ENCODE results near the gene CFAP221.

CFAP221 gene

GRCh38 chr2:119647440-119648169 is 103.4 kb downstream of the CFAP221 start:
- CTCF ChIA-PET, result interaction anchor here (1.4 to 12.5 kb wide), 2 partner anchors 12 to 529 kb away, joined by 5 to 148 read pairs; no protein-coding TSS in a partner anchor
- Histone ChIP-seq H3K27me3 (replicated peaks in 2 of 5; ENCODE audit: control insufficient read depth in 4 of 5, insufficient read depth in 5 of 5, low read length in 4 of 5) (no peaks in the 10 kb centered on the region), H3K9me3 (ENCODE audit: control extremely low read depth in 1 of 5, control insufficient read depth in 4 of 5, insufficient read depth in 2 of 5, low read depth in 1 of 5, low read length in 4 of 5) (peaks cover 0 to 7% (median 6%) of the 10 kb centered on the region in 5 experiments), H3K4me1 (ENCODE audit: control extremely low read depth in 1 of 4, control insufficient read depth in 4 of 4, insufficient read depth in 4 of 4, low read length in 3 of 4) (peaks cover 0 to 8% (median 4%) of the 10 kb centered on the region in 4 experiments), H3K36me3 (ENCODE audit: control insufficient read depth in 4 of 4, insufficient read depth in 4 of 4, low read length in 3 of 4) (no peaks in the 10 kb centered on the region), H3K27ac (ENCODE audit: insufficient read depth in 1 of 2, low read depth in 1 of 2, low read length in 2 of 2, poor library complexity in 1 of 2, severe bottlenecking in 2 of 2) (no peak overlapping the region), H3K4me3 (ENCODE audit: control insufficient read depth in 1 of 7, extremely low read depth in 1 of 7, insufficient read depth in 4 of 7, low read depth in 2 of 7, low read length in 6 of 7) (no peak overlapping the region)
- 100% methylated on average over 1 of the region's 7 CpGs for WGBS (ENCODE audit: insufficient coverage)
- POLR2A ChIA-PET, result no interaction called here
- DNase-seq, result peak; percentile 23 to 79 (median 68)

- WGBS (ENCODE audit: insufficient coverage), result 100% methylated on average over 3 of the region's 5 CpGs
- peaks cover 0 to 8% (median 4%) of the 10 kb centered on the region in 4 experiments for H3K4me1 ChIP-seq (ENCODE audit: control extremely low read depth in 1 of 4, control insufficient read depth in 4 of 4, insufficient read depth in 4 of 4, low read length in 3 of 4)
- H3K4me3 ChIP-seq (ENCODE audit: control insufficient read depth in 1 of 7, extremely low read depth in 1 of 7, insufficient read depth in 4 of 7, low read depth in 2 of 7, low read length in 6 of 7), result no peak overlapping the region
- no peaks in the 10 kb centered on the region for H3K27me3 ChIP-seq (replicated peaks in 2 of 5; ENCODE audit: control insufficient read depth in 4 of 5, insufficient read depth in 5 of 5, low read length in 4 of 5)
- H3K36me3 ChIP-seq (ENCODE audit: control insufficient read depth in 4 of 4, insufficient read depth in 4 of 4, low read length in 3 of 4), result no peaks in the 10 kb centered on the region
- ChIA-PET POLR2A (interaction anchor here (0.6 kb wide), 1 partner anchor 135 kb away, joined by 3 read pairs; no protein-coding TSS in a partner anchor), CTCF (interaction anchor here (1.1 to 12.5 kb wide), 3 partner anchors 9 to 133 kb away, joined by 3 to 148 read pairs (median 7); no protein-coding TSS in a partner anchor)
- H3K9me3 ChIP-seq (ENCODE audit: control extremely low read depth in 1 of 5, control insufficient read depth in 4 of 5, insufficient read depth in 2 of 5, low read depth in 1 of 5, low read length in 4 of 5), result peaks cover 0 to 7% (median 6%) of the 10 kb centered on the region in 5 experiments
- H3K27ac ChIP-seq (ENCODE audit: insufficient read depth in 1 of 2, low read depth in 1 of 2, low read length in 2 of 2, poor library complexity in 1 of 2, severe bottlenecking in 2 of 2), result no peak overlapping the region
- no peak for DNase-seq
Measured at GRCh38 chr2:119649364-119649917, 105.2 kb downstream of the CFAP221 start.

- CTCF ChIA-PET, result interaction anchor here (1.1 to 12.5 kb wide), 3 partner anchors 9 to 134 kb away, joined by 3 to 148 read pairs (median 7); no protein-coding TSS in a partner anchor
- POLR2A ChIA-PET, result interaction anchor here (0.6 kb wide), 1 partner anchor 136 kb away, joined by 3 read pairs; no protein-coding TSS in a partner anchor
- peaks cover 0 to 8% (median 3%) of the 10 kb centered on the region in 4 experiments for H3K4me1 ChIP-seq (ENCODE audit: control extremely low read depth in 1 of 4, control insufficient read depth in 4 of 4, insufficient read depth in 4 of 4, low read length in 3 of 4)
Measured at GRCh38 chr2:119650206-119650605, 106.0 kb downstream of the CFAP221 start.

GRCh38 chr2:119650846-119651370 is 106.7 kb downstream of the CFAP221 start:
- peaks cover 0 to 7% (median 6%) of the 10 kb centered on the region in 5 experiments for H3K9me3 ChIP-seq (ENCODE audit: control extremely low read depth in 1 of 5, control insufficient read depth in 4 of 5, insufficient read depth in 2 of 5, low read depth in 1 of 5, low read length in 4 of 5)
- peaks cover 0 to 8% (median under 1%) of the 10 kb centered on the region in 4 experiments for H3K4me1 ChIP-seq (ENCODE audit: control extremely low read depth in 1 of 4, control insufficient read depth in 4 of 4, insufficient read depth in 4 of 4, low read length in 3 of 4)
- WGBS (ENCODE audit: insufficient coverage), result no CpG with 5 or more reads among the region's 2 CpGs
- POLR2A ChIA-PET, result no interaction called here
- no peak overlapping the region for H3K4me3 ChIP-seq (ENCODE audit: control insufficient read depth in 1 of 7, extremely low read depth in 1 of 7, insufficient read depth in 4 of 7, low read depth in 2 of 7, low read length in 6 of 7)
- no peak for DNase-seq
- CTCF ChIA-PET, result interaction anchor here (1.1 to 12.5 kb wide), 4 partner anchors 8 to 134 kb away, joined by 3 to 148 read pairs (median 6); no protein-coding TSS in a partner anchor
- no peaks in the 10 kb centered on the region for H3K36me3 ChIP-seq (ENCODE audit: control insufficient read depth in 4 of 4, insufficient read depth in 4 of 4, low read length in 3 of 4)
- no peaks in the 10 kb centered on the region for H3K27me3 ChIP-seq (replicated peaks in 2 of 5; ENCODE audit: control insufficient read depth in 4 of 5, insufficient read depth in 5 of 5, low read length in 4 of 5)
- H3K27ac ChIP-seq (ENCODE audit: insufficient read depth in 1 of 2, low read depth in 1 of 2, low read length in 2 of 2, poor library complexity in 1 of 2, severe bottlenecking in 2 of 2), result no peak overlapping the region

More at GRCh38 chr2:119650206-119650605, 106.0 kb downstream of the CFAP221 start:
- Histone ChIP-seq H3K36me3 (ENCODE audit: control insufficient read depth in 4 of 4, insufficient read depth in 4 of 4, low read length in 3 of 4) (no peaks in the 10 kb centered on the region), H3K27me3 (replicated peaks in 2 of 5; ENCODE audit: control insufficient read depth in 4 of 5, insufficient read depth in 5 of 5, low read length in 4 of 5) (no peaks in the 10 kb centered on the region), H3K9me3 (ENCODE audit: control extremely low read depth in 1 of 5, control insufficient read depth in 4 of 5, insufficient read depth in 2 of 5, low read depth in 1 of 5, low read length in 4 of 5) (peaks cover 0 to 7% (median 6%) of the 10 kb centered on the region in 5 experiments), H3K27ac (ENCODE audit: insufficient read depth in 1 of 2, low read depth in 1 of 2, low read length in 2 of 2, poor library complexity in 1 of 2, severe bottlenecking in 2 of 2) (no peak overlapping the region), H3K4me3 (ENCODE audit: control insufficient read depth in 1 of 7, extremely low read depth in 1 of 7, insufficient read depth in 4 of 7, low read depth in 2 of 7, low read length in 6 of 7) (no peak overlapping the region)
- DNase-seq, result no peak
- WGBS (ENCODE audit: insufficient coverage), result 100% methylated on average over 1 of the region's 3 CpGs

- POLR2A ChIA-PET, result no interaction called here
- H3K27me3 ChIP-seq (replicated peaks in 2 of 5; ENCODE audit: control insufficient read depth in 4 of 5, insufficient read depth in 5 of 5, low read length in 4 of 5), result no peaks in the 10 kb centered on the region
- no peaks in the 10 kb centered on the region for H3K9me3 ChIP-seq (ENCODE audit: control extremely low read depth in 1 of 5, control insufficient read depth in 4 of 5, insufficient read depth in 2 of 5, low read depth in 1 of 5, low read length in 4 of 5)
- H3K27ac ChIP-seq (ENCODE audit: insufficient read depth in 1 of 2, low read depth in 1 of 2, low read length in 2 of 2, poor library complexity in 1 of 2, severe bottlenecking in 2 of 2), result no peak overlapping the region
- H3K4me3 ChIP-seq (ENCODE audit: control insufficient read depth in 1 of 7, extremely low read depth in 1 of 7, insufficient read depth in 4 of 7, low read depth in 2 of 7, low read length in 6 of 7), result no peak overlapping the region
- CTCF ChIA-PET, result interaction anchor here (0.7 to 13.5 kb wide), 4 partner anchors 11 to 18 kb away, joined by 4 to 148 read pairs (median 8); no protein-coding TSS in a partner anchor
- no peaks in the 10 kb centered on the region for H3K36me3 ChIP-seq (ENCODE audit: control insufficient read depth in 4 of 4, insufficient read depth in 4 of 4, low read length in 3 of 4)
- WGBS (ENCODE audit: insufficient coverage), result 94% methylated on average over 5 of the region's 8 CpGs
- no peaks in the 10 kb centered on the region for H3K4me1 ChIP-seq (ENCODE audit: control extremely low read depth in 1 of 4, control insufficient read depth in 4 of 4, insufficient read depth in 4 of 4, low read length in 3 of 4)
- no peak for DNase-seq
Measured at GRCh38 chr2:119657466-119658145, 113.4 kb downstream of the CFAP221 start.

GRCh38 chr2:119659601-119660342 is 115.5 kb downstream of the CFAP221 start:
- DNase-seq, result peak; percentile 42 to 62 (median 50)

More at GRCh38 chr2:119659601-119660342, 115.5 kb downstream of the CFAP221 start:
- H3K4me1 ChIP-seq (ENCODE audit: control extremely low read depth in 1 of 4, control insufficient read depth in 4 of 4, insufficient read depth in 4 of 4, low read length in 3 of 4), result no peaks in the 10 kb centered on the region
- no peaks in the 10 kb centered on the region for H3K27me3 ChIP-seq (replicated peaks in 2 of 5; ENCODE audit: control insufficient read depth in 4 of 5, insufficient read depth in 5 of 5, low read length in 4 of 5)
- H3K36me3 ChIP-seq (ENCODE audit: control insufficient read depth in 4 of 4, insufficient read depth in 4 of 4, low read length in 3 of 4), result no peaks in the 10 kb centered on the region
- H3K4me3 ChIP-seq (ENCODE audit: control insufficient read depth in 1 of 7, extremely low read depth in 1 of 7, insufficient read depth in 4 of 7, low read depth in 2 of 7, low read length in 6 of 7), result no peak overlapping the region
- no peaks in the 10 kb centered on the region for H3K9me3 ChIP-seq (ENCODE audit: control extremely low read depth in 1 of 5, control insufficient read depth in 4 of 5, insufficient read depth in 2 of 5, low read depth in 1 of 5, low read length in 4 of 5)
- H3K27ac ChIP-seq (ENCODE audit: insufficient read depth in 1 of 2, low read depth in 1 of 2, low read length in 2 of 2, poor library complexity in 1 of 2, severe bottlenecking in 2 of 2), result no peak overlapping the region
- CTCF ChIA-PET, result interaction anchor here (0.9 to 13.5 kb wide), 3 partner anchors 14 to 143 kb away, joined by 3 to 148 read pairs (median 5); partner anchors contain the start of gene TMEM177
- 93% methylated on average over 5 of the region's 8 CpGs for WGBS (ENCODE audit: insufficient coverage)
- POLR2A ChIA-PET, result no interaction called here
